A549 (cell line): ENCODE data around the gene SYNGR4.

Experiments
- POLR2AphosphoS2 ChIP-seq: conservative IDR thresholded peaks from 2 replicates; pipeline ENCODE4 v1.6.1; 2012; ENCODE audit warnings: low read length, improper control_type of control experiment, inconsistent platforms
- RCOR1 ChIP-seq: fragments of 150-350 bp; IDR thresholded peaks from 2 replicates; pipeline ENCODE4 v1.6.1; 2014; ENCODE audit warnings: antibody characterized with exemption, low read length, low read depth
- SREBF2 ChIP-seq: fragments of 450-650 bp; IDR thresholded peaks from 2 replicates; pipeline ENCODE4 v1.6.1; 2014; ENCODE audit warnings: mild to moderate bottlenecking, moderate library complexity

DNA sequence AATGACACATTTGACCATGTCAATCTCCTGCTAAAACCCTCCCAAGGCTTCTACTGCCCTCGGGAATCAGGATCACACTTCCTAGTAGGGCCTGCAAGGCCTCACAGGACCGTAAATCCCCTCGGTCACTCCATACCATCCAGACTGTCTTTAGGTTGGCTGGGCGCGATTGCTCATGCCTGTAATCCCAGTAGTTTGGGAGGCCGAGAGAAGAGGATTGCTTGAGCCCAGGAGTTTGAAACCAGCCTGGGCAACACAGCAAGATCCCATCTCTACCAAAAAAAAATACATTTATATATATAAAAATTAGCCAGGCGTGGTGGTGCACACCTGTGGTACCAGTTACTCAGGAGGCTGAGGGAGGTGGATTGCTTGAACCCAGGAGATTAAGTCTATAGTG, 15.4 kb upstream of the SYNGR4 start:
- TF ChIP-seq POLR2AphosphoS2 = no peak
- no peak for TF ChIP-seq RCOR1
- TF ChIP-seq SREBF2 = no peak
